Stimulated activated effector memory CD8-positive, alpha-beta T cell treated with anti-CD3 and anti-CD28 coated beads, Interleukin-12 subunit alpha, Interleukin-12 subunit beta, amount 100 ng/mL, for 72 hours (primary cell): ENCODE results near the gene SLC6A19.

Source experiments
- ATAC-seq: fragments of 150-1000 bp; cut with Tn5 transposase; 2 replicates; pipeline ENCODE4 v1.10.0; 2021
- DNase-seq, 2 donors: peaks; one replicate each; pipeline ENCODE4 v3.0.0; 2021 to 2022; ENCODE audit warnings: low spot score in 2 of 2
- H3K27ac Mint-ChIP-seq: one replicate; pipeline ENCODE4 v1.8.0; 2022; ENCODE audit warnings: mild to moderate bottlenecking, mixed read lengths
- H3K36me3 Mint-ChIP-seq: one replicate; pipeline ENCODE4 v1.8.0; 2022; ENCODE audit warnings: mild to moderate bottlenecking, mixed read lengths
- H3K4me1 Mint-ChIP-seq: one replicate; pipeline ENCODE4 v1.8.0; 2022; ENCODE audit warnings: mixed read lengths
- H3K4me3 Mint-ChIP-seq: one replicate; pipeline ENCODE4 v1.8.0; 2022; ENCODE audit warnings: mild to moderate bottlenecking, mixed read lengths
- H3K9me3 Mint-ChIP-seq: one replicate; pipeline ENCODE4 v1.8.0; 2022; ENCODE audit warnings: mixed read lengths

SLC6A19 gene

DNA sequence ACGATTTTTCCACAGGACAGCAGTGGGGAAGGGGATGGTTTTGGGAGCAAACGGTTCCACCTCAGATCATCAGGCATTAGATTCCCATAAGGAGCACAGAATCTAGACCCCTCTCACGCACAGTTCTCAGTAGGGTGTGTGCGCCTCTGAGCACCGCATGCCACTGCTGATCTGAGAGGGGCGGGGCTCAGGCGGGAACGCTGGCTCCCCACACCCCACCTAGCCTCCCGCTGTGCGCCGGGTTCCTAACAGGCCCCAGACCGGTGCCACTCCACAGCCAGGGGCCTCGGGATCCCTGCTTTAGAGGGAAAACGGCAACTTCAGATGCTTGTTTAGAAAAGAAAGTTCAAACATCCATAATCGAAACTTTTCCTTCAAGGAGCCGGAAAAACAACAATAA is 73.1 kb downstream of the SLC6A19 start:
- DNase-seq (no peak), ATAC-seq (no peak)
- H3K4me3 Mint-ChIP-seq = no peak overlapping the region
- H3K36me3 Mint-ChIP-seq = no peaks in the 10 kb centered on the region
- H3K9me3 Mint-ChIP-seq = no peaks in the 10 kb centered on the region
- peaks cover 12% of the 10 kb centered on the region for H3K4me1 Mint-ChIP-seq
- no peak overlapping the region for H3K27ac Mint-ChIP-seq
